ENCODE data around the gene PRAF2.

PRAF2 gene

DNA sequence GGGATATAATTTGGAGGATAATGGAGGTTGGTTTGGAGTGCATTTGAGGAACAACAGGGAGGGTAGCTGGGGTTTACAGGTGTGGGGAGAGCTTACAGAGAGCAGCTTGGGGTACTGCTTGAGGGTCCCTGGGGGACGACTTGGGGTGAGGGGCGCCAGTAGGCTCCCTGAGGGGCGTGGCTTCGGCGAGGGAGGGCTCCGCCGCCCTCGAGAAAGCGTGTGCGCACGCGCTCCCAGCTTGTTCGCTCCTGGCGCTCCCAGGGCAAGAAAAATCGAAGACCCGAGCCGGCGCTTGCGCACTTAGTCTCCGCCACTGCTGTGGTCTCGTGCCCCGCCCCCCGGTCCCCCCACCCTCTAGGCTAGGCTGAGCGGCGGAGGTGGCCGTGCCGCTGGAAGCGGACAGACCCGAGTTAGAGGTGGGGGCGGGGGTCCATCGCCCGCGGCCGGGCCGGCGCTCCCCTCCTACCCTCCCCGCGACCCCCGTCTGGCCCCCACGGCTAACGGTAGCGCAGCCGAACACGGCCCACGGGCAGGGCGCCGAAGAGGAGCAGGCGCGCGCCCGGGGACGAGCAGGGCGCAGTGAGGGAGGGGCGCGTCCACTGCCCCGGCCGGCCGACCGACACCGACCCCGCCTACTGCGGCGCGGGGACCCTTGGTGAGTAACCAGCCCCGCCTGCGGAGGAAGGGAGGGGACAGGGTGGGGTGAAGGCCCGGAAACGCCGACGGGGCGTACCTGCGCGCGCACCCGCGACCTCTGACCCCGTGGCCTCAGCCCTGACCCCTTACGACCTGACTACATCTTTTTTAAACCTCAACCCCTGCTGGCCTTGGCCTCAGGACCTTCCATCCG, 20.4 kb downstream of the PRAF2 start:
- Histone ChIP-seq H3K9me3 (ENCODE audit: low read length) (peaks cover 2% of the 10 kb centered on the region), H3K36me3 (ENCODE audit: insufficient read depth, low read length) (no peaks in the 10 kb centered on the region), H3K4me3 (ENCODE audit: low read length) (peak overlapping the region; percentile 44), H3K27me3 (ENCODE audit: insufficient read depth, low read length) (no peaks in the 10 kb centered on the region), H3K4me1 (ENCODE audit: insufficient read depth, low read length) (no peaks in the 10 kb centered on the region), H2AFZ (ENCODE audit: low read depth, low read length) (no peak overlapping the region)

DNA sequence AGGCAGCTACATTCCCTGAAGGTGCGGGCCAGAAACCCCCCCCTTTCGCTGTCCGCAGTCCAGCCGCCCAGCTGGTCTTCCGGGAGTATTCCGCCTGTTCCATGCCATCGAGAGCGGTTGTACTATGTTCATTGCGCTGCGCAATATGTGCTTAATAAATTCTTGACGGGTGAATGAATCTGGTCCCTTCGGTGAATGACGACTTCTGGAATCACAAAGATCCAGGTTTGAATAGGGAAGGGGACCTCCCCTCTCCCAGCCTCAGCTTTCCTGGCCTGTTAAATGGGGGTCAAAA, 29.9 kb downstream of the PRAF2 start:
- no peak overlapping the region for H2AFZ ChIP-seq (ENCODE audit: low read depth, low read length)

DNA sequence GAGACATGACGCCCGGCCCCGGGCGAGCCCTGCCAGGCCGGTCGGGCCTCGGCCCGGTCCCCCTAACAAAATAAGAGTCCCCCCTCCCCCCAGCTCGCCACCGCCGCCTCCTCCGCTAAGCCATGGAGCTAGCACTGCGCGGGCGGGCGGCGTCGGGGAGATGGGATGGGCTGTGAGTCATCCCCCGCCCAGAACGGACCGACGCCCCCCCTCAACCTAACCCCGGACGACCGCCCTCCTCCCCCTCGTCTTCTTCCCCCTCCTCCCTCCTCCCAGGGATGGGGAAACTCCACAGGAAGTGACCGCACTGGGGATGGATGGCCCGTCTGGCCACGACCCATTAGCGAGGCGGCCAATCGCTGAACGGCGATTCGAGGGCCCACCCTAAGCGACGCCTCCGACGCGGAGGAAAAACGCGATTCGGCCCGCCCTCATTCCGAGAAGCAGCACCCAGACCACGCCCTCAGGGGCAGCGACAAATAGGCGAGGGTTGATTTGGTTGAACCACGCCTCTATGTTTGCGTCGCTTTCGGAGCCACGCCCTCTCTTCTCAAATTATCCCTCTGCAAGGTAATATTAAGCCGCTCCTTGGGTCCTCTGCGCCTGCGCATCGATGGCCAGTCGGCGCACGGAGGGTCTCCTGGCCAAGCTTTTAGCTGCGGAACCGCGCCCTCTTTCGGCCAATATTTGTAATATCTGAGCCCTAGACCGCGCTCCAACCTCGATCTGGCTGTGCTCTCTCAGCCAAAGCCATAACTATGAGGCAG, 30.4 kb downstream of the PRAF2 start, which contains the start of gene TFE3:
Gene TFE3 (minus strand): TSS at position 138 of the 767 bp plus-strand sequence. CDS start 131 bp downstream, at position 7.
- H2AFZ ChIP-seq (ENCODE audit: low read depth, low read length) = peak within 1 kb of the TSS; percentile 60
- H3K27me3 ChIP-seq (ENCODE audit: insufficient read depth, low read length) = no peaks in the 10 kb centered on the region
- peak within 1 kb of the TSS; percentile 50 for H3K4me3 ChIP-seq (ENCODE audit: low read length)
- no peaks in the 10 kb centered on the region for H3K9me3 ChIP-seq (ENCODE audit: low read length)
- peaks cover 2% of the 10 kb centered on the region for H3K36me3 ChIP-seq (ENCODE audit: insufficient read depth, low read length)
- peaks cover 23% of the 10 kb centered on the region for H3K4me1 ChIP-seq (ENCODE audit: insufficient read depth, low read length)

More for the DNA sequence above, 29.9 kb downstream of the PRAF2 start:
- Histone ChIP-seq H3K36me3 (ENCODE audit: insufficient read depth, low read length) (no peaks in the 10 kb centered on the region), H3K9me3 (ENCODE audit: low read length) (no peaks in the 10 kb centered on the region), H3K4me3 (ENCODE audit: low read length) (peak overlapping the region; percentile 16), H3K4me1 (ENCODE audit: insufficient read depth, low read length) (peaks cover 23% of the 10 kb centered on the region), H3K27me3 (ENCODE audit: insufficient read depth, low read length) (no peaks in the 10 kb centered on the region)

DNA sequence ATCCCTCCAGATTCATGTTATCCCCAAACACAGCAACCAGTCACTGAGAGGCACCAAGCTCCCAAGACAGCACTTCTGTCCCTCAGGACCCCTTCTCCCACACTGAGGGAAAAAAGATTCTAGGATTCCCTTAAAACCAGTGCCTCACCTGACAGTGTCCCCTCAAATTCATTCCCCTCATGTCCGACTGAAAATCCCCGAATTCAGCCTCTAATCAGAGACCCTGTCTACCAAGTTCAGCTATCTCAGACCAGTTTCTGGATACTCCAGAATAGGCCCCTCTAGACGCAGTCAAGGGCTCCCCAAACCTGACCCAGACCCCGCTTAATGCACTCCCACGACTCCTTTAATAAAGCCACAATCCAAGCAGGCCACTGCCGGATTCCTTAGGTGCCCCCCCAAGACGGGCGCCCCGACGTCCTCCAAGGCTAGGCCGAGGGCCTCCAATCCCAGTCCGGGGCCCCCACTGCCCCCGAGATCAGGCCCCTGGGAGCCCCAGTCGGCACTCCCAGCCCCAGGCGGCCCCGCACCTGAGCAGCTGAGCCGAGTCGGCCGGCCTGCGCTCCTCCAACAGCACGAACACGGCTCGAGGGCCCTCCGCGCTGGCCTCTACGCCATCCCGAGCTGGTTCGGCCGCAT, 31.1 kb downstream of the PRAF2 start:
- Histone ChIP-seq H3K36me3 (ENCODE audit: insufficient read depth, low read length) (peaks cover 9% of the 10 kb centered on the region), H3K4me3 (ENCODE audit: low read length) (peak overlapping the region; percentile 50), H3K9me3 (ENCODE audit: low read length) (no peaks in the 10 kb centered on the region), H3K4me1 (ENCODE audit: insufficient read depth, low read length) (peaks cover 23% of the 10 kb centered on the region), H2AFZ (ENCODE audit: low read depth, low read length) (peak overlapping the region; percentile 60), H3K27me3 (ENCODE audit: insufficient read depth, low read length) (no peaks in the 10 kb centered on the region)

DNA sequence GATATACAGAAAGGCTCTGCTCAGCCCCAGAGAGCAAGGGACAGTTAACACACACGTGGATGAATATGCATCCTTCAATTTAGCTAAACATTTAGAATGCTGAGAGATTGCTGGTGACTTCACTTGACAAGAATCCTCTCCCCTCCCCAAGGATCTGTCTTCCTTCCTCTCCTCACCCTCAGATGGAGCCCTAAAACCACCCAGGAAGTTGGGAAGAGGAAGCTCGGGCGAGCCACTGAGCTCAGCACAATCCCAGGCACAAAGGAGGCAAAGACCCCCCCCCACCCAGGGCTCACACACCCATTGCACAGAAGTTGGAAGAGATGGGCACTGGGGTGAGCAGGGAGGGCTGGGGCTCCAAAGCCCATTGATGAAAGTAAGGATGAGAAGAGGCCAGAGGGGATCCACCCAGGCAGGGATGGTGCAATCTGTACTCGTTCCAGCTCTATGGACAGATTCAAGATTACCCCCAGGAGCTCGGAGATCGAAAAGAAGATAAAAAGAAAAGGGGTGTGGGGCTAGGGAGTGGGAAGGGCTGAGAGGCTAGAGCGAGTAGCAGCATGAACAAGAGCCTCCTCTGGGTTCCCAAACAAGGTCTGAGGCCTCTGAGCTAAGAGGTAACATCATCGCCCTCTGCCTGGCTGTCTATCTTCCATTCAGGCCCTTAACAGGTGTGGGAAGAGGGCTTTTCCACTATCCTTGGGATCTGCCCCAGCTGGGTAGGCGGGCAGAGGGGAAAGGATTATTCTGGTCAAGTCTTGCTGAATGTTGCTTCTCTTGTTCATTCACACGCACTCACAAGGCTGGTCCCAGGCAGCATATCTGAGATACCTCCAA, 31.8 kb downstream of the PRAF2 start:
- Histone ChIP-seq H2AFZ (ENCODE audit: low read depth, low read length) (no peak overlapping the region), H3K36me3 (ENCODE audit: insufficient read depth, low read length) (peaks cover 12% of the 10 kb centered on the region), H3K9me3 (ENCODE audit: low read length) (no peaks in the 10 kb centered on the region), H3K4me3 (ENCODE audit: low read length) (peak overlapping the region; percentile 50), H3K4me1 (ENCODE audit: insufficient read depth, low read length) (peaks cover 23% of the 10 kb centered on the region), H3K27me3 (ENCODE audit: insufficient read depth, low read length) (no peaks in the 10 kb centered on the region)

DNA sequence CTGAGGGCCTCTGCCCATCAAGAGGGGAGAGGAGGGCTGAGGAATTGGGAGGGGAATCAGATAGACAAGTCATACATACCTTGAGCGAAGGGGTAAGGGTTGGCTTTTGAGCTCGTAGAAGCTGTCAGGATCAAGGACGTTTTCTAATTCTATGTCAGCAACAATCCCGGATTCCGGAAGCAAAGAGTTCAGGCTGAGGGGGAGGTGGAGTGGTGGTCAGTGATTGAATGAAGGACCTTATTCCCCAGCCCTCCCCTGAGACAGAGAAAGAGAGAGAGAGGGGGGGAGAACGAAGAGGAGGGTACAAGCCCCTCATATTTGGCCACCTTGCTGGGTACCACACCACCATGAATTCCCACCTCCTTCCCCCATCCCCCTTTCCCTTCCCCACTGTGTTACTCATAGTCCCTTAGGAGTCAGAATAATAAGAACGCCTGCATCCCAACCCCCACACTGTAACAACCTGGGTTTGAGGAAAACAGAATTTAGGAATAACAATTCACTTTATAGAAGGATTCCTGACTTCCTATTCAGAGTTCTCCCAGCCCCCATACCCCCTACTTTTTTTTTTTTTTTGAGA, 33.3 kb downstream of the PRAF2 start:
- Histone ChIP-seq H3K9me3 (ENCODE audit: low read length) (no peaks in the 10 kb centered on the region), H3K27me3 (ENCODE audit: insufficient read depth, low read length) (no peaks in the 10 kb centered on the region), H3K4me1 (ENCODE audit: insufficient read depth, low read length) (peaks cover 23% of the 10 kb centered on the region), H3K36me3 (ENCODE audit: insufficient read depth, low read length) (peaks cover 18% of the 10 kb centered on the region), H3K4me3 (ENCODE audit: low read length) (no peak overlapping the region), H2AFZ (ENCODE audit: low read depth, low read length) (no peak overlapping the region)

DNA sequence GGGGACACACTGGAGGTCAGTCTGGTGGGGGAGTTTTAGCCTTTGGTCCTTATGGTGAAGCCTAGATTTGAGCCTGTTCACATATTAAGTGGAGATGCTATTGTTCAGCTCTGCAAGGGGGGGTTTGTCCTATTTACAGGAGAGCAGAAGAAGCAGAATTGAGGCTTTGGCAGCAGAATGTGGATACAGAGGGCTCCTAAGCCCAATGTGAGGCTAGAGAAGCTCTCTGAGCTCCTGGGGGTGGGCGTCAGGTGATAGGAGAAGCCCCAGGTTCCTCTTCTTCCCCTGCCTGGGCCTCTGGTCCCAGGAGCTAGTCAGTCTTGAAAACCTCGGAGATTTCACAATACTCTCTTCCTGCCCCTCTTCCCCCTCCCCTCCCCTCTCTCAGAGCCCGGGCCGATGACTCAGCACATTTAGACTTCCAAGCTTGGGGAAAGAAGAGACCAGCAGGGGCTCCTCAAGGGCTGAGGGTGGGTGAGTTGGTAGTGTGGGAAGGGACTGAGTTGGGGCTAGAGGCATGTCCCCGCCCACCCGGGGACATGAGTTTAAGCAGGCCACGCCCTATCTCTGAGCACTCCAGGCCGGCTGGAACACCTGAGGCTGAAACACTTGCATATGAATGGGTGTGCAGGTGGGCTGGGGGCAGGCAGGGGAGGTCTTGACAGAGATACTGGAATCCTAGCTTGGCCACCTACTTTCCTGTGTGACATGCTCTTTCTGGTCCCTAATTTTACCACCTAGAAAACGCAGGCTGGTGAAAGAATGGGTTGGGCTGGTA, 34.0 kb downstream of the PRAF2 start:
- Histone ChIP-seq H2AFZ (ENCODE audit: low read depth, low read length) (no peak overlapping the region), H3K36me3 (ENCODE audit: insufficient read depth, low read length) (peaks cover 18% of the 10 kb centered on the region), H3K4me3 (ENCODE audit: low read length) (no peak overlapping the region), H3K4me1 (ENCODE audit: insufficient read depth, low read length) (peaks cover 23% of the 10 kb centered on the region), H3K27me3 (ENCODE audit: insufficient read depth, low read length) (no peaks in the 10 kb centered on the region), H3K9me3 (ENCODE audit: low read length) (no peaks in the 10 kb centered on the region)

DNA sequence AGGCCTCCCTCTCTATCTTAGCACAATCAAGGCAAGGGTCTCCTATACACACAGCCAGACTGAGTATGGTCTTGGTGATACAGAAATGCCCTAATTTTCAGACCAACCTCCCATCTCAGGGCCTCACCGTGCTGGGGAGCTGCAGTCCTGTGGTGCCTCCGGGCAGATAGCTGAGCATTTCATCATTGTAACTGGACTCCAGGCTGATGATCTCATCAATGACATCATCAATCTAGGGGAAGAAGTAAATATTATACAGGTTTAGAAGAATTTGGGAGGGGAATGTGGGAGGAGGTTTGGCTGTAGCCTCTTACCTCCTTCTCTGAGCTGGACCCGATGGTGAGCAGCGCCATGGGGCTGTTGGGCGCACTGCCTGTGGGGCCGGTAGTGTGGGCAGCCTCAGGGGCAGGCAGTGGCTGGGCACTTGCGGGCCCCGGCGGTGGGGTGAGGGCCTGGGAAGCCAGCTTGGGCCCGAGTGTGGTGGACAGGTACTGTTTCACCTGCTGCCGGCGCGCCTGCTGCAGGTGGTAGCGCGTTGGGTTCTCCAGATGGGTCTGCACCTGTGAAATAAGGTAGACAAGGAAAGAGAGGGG, 35.8 kb downstream of the PRAF2 start:
- Histone ChIP-seq H3K4me3 (ENCODE audit: low read length) (no peak overlapping the region), H3K36me3 (ENCODE audit: insufficient read depth, low read length) (peaks cover 25% of the 10 kb centered on the region), H3K27me3 (ENCODE audit: insufficient read depth, low read length) (no peaks in the 10 kb centered on the region), H3K9me3 (ENCODE audit: low read length) (no peaks in the 10 kb centered on the region), H3K4me1 (ENCODE audit: insufficient read depth, low read length) (peaks cover 23% of the 10 kb centered on the region), H2AFZ (ENCODE audit: low read depth, low read length) (no peak overlapping the region)

DNA sequence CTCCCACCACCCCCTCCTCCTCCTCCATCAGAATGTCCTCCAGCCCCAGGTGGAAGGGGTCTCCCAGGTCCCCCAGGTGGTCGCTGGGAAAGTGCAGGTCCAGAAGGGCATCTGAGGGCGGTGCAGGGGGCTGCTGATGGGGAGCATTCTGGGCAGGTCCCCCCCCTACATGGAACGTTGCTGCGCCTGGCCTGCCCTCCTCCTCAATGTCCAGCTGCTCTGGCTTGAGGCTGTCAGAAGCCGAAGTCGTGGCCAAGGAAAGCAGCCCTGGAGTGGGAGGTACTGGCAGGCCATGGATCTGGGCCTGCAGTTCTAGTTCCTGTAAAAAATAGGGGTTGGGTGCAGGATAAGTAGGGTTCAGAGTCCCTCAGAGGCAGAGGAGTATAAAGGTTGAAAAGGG, 43.5 kb downstream of the PRAF2 start:
- H3K27me3 ChIP-seq (ENCODE audit: insufficient read depth, low read length) = no peaks in the 10 kb centered on the region
- H3K36me3 ChIP-seq (ENCODE audit: insufficient read depth, low read length) = peaks cover 11% of the 10 kb centered on the region
- no peak overlapping the region for H2AFZ ChIP-seq (ENCODE audit: low read depth, low read length)
- no peaks in the 10 kb centered on the region for H3K9me3 ChIP-seq (ENCODE audit: low read length)
- no peak overlapping the region for H3K4me3 ChIP-seq (ENCODE audit: low read length)
- no peaks in the 10 kb centered on the region for H3K4me1 ChIP-seq (ENCODE audit: insufficient read depth, low read length)

DNA sequence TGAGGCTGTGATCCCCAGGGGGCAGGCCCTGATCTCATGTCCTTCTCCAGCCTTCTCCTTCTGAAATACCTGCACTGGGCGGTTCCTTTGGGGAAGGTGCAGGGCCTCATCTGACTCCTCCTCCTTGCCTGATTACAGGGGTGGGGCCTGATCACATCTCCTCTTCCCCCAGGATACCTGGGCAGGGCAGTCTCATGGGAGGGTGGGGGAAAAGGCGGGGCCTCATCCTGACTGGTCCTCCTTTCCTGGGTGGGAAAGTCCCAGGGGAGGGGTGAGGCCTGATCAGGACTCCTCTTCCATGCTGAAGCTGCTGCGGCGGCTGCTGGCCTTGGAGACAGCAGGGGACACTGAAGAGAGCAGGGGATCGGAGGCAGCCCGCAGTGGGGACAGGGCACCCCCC, 43.9 kb downstream of the PRAF2 start:
- no peak overlapping the region for H3K4me3 ChIP-seq (ENCODE audit: low read length)
- H2AFZ ChIP-seq (ENCODE audit: low read depth, low read length) = no peak overlapping the region
- H3K9me3 ChIP-seq (ENCODE audit: low read length) = no peaks in the 10 kb centered on the region
- H3K27me3 ChIP-seq (ENCODE audit: insufficient read depth, low read length) = no peaks in the 10 kb centered on the region
- H3K4me1 ChIP-seq (ENCODE audit: insufficient read depth, low read length) = no peaks in the 10 kb centered on the region
- H3K36me3 ChIP-seq (ENCODE audit: insufficient read depth, low read length) = peaks cover 11% of the 10 kb centered on the region

Measured in neuron (in vitro differentiated cells).